ENCODE measurements around the gene UPF3B.

DNA sequence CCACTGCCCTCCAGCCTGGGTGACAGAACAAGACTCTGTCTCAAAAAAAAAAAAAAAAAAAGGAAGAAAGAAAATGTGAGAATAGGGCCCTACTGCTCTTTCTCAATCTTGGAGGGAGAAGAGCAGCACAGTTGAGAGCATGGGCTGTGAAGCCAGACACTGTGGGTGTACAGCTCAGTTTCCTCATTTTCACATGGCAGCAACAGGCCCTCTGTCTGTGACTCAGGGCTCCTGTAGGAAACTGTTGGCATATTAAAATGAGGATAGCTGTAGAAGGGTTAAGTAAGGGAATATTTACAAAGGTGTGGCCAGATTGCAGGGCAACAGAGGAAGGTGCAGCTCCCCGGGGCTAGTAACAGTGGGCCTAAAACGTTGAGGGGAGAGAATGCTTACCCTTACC lies 46.4 kb upstream of the UPF3B start:
- TF ChIP-seq, protein P1, sequence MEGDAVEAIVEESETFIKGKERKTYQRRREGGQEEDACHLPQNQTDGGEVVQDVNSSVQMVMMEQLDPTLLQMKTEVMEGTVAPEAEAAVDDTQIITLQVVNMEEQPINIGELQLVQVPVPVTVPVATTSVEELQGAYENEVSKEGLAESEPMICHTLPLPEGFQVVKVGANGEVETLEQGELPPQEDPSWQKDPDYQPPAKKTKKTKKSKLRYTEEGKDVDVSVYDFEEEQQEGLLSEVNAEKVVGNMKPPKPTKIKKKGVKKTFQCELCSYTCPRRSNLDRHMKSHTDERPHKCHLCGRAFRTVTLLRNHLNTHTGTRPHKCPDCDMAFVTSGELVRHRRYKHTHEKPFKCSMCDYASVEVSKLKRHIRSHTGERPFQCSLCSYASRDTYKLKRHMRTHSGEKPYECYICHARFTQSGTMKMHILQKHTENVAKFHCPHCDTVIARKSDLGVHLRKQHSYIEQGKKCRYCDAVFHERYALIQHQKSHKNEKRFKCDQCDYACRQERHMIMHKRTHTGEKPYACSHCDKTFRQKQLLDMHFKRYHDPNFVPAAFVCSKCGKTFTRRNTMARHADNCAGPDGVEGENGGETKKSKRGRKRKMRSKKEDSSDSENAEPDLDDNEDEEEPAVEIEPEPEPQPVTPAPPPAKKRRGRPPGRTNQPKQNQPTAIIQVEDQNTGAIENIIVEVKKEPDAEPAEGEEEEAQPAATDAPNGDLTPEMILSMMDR (IDR thresholded peaks at IDR 0.05): no peak
- TF ChIP-seq POLR2A (IDR thresholded peaks at IDR 0.05): no peak
